HCT116 (cell line): Measurements from ENCODE around the gene PTGIS.

ENCODE experiments used
- JUND ChIP-seq: IDR thresholded peaks from 2 replicates; pipeline ENCODE4 v1.6.1; 2012
- POLR2A ChIP-seq: IDR thresholded peaks from 2 replicates; pipeline ENCODE4 v1.7.0; 2011; ENCODE audit warnings: borderline replicate concordance; ENCODE audit not compliant: insufficient read depth, insufficient read length; ENCODE audit errors: extremely low read depth
- POLR2AphosphoS5 ChIP-seq: IDR thresholded peaks from 2 replicates; pipeline ENCODE4 v1.6.1; 2011; ENCODE audit warnings: mild to moderate bottlenecking, low read depth, low read length, moderate library complexity
- SIN3A ChIP-seq: IDR thresholded peaks from 2 replicates; pipeline ENCODE4 v1.6.1; 2012; ENCODE audit warnings: low read depth
- ZNF274 ChIP-seq: fragments of 200-500 bp; sonication (Bioruptor generic); IDR thresholded peaks from 2 replicates; pipeline ENCODE4 v1.6.1; 2014; ENCODE audit warnings: mild to moderate bottlenecking, low read depth, low read length, inconsistent platforms
- TF ChIP-seq, protein P1 (sequence below): IDR thresholded peaks from 2 replicates; pipeline ENCODE4 v1.6.1; 2012; ENCODE audit warnings: low read depth
- TF ChIP-seq, protein P2 (sequence below), 3 experiments: fragments of 200-600 bp in 1 of 3; sonication (generic) in 1 of 3; IDR thresholded peaks in 2 of 3; conservative IDR thresholded peaks in 1 of 3; 2 replicates each; pipeline ENCODE4 v1.5.1; 2012 to 2017; ENCODE audit warnings: low read depth in 2 of 3, low read length in 2 of 3, antibody characterized with exemption in 1 of 3, borderline replicate concordance in 1 of 3, control low read depth in 1 of 3, mild to moderate bottlenecking in 1 of 3, mixed read lengths in 1 of 3, mixed run types in 1 of 3, moderate library complexity in 1 of 3; ENCODE audit not compliant: insufficient read depth in 1 of 3

DNA sequence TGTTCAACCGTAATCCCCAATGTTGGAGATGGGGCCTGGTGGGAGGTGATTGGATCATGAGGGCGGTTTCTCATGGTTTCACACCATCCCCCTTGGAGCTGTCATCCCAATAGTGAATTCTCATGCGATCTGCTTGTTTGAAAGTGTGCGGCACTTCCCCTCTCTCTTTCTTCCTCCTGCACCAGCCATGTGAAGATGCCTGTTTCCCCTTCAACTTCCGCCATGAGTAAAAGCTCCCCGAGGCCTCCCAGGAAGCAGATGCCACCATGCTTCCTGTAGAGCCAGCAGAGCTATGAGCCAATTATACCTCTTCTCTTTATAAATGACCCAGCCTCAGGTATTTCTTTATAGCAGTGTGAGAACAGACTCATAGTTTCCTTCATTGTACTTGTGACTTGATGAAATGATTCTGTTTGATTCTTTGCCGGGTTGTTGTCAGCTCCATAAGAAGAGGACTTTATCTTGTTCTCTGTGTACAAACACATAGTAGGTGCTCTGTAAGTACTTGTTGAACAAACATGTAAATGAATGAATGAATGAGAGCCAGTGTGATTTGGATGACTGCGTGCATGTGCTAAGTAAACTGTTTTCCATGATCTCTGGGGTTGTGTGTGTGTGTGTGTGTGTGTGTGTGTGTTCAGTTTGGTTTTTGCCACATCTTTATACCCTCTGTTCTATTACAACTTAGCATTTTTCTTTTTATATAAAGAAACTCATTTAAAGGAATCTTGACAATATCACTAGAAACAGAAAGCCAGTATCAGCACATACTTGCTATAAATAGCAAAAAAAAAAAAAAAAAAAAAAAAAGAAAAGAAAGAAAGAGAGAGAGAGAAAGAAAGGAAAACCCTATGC lies 22.5 kb upstream of the PTGIS start:
- TF ChIP-seq ZNF274 = no peak
- TF ChIP-seq, protein P1, sequence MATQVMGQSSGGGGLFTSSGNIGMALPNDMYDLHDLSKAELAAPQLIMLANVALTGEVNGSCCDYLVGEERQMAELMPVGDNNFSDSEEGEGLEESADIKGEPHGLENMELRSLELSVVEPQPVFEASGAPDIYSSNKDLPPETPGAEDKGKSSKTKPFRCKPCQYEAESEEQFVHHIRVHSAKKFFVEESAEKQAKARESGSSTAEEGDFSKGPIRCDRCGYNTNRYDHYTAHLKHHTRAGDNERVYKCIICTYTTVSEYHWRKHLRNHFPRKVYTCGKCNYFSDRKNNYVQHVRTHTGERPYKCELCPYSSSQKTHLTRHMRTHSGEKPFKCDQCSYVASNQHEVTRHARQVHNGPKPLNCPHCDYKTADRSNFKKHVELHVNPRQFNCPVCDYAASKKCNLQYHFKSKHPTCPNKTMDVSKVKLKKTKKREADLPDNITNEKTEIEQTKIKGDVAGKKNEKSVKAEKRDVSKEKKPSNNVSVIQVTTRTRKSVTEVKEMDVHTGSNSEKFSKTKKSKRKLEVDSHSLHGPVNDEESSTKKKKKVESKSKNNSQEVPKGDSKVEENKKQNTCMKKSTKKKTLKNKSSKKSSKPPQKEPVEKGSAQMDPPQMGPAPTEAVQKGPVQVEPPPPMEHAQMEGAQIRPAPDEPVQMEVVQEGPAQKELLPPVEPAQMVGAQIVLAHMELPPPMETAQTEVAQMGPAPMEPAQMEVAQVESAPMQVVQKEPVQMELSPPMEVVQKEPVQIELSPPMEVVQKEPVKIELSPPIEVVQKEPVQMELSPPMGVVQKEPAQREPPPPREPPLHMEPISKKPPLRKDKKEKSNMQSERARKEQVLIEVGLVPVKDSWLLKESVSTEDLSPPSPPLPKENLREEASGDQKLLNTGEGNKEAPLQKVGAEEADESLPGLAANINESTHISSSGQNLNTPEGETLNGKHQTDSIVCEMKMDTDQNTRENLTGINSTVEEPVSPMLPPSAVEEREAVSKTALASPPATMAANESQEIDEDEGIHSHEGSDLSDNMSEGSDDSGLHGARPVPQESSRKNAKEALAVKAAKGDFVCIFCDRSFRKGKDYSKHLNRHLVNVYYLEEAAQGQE = no peak
- TF ChIP-seq, protein P2, sequence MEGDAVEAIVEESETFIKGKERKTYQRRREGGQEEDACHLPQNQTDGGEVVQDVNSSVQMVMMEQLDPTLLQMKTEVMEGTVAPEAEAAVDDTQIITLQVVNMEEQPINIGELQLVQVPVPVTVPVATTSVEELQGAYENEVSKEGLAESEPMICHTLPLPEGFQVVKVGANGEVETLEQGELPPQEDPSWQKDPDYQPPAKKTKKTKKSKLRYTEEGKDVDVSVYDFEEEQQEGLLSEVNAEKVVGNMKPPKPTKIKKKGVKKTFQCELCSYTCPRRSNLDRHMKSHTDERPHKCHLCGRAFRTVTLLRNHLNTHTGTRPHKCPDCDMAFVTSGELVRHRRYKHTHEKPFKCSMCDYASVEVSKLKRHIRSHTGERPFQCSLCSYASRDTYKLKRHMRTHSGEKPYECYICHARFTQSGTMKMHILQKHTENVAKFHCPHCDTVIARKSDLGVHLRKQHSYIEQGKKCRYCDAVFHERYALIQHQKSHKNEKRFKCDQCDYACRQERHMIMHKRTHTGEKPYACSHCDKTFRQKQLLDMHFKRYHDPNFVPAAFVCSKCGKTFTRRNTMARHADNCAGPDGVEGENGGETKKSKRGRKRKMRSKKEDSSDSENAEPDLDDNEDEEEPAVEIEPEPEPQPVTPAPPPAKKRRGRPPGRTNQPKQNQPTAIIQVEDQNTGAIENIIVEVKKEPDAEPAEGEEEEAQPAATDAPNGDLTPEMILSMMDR (IDR thresholded peaks at IDR 0.05 in 2 of 3, conservative IDR thresholded peaks at IDR 0.05 in 1 of 3; ENCODE audit: borderline replicate concordance in 1 of 3, insufficient read depth in 1 of 3, low read depth in 2 of 3, low read length in 2 of 3) = no peak
- no peak for TF ChIP-seq SIN3A
- TF ChIP-seq POLR2AphosphoS5 = no peak
- TF ChIP-seq POLR2A = no peak
- no peak for TF ChIP-seq JUND
